GM12865 (cell line): ENCODE measurements around the gene NMNAT2.

ENCODE experiments used
- DNase-seq: peaks from one replicate; pipeline ENCODE4 v3.0.0; 2010; ENCODE audit warnings: low read depth
- H3K4me3 ChIP-seq: 2 replicates; pipeline ENCODE4 v1.5.1; 2011; ENCODE audit warnings: mild to moderate bottlenecking, low read depth, low read length, control low read depth
- CTCF ChIP-seq: IDR thresholded peaks from 2 replicates; pipeline ENCODE4 v1.5.1; 2011; ENCODE audit warnings: low read length, control low read depth, low read depth, inconsistent platforms; ENCODE audit not compliant: insufficient read depth; ENCODE audit errors: missing control alignments

The NMNAT2 gene

GRCh38 chr1:183285746-183286145, 132.4 kb downstream of the NMNAT2 start:
- no peak overlapping the region for H3K4me3 ChIP-seq
- TF ChIP-seq CTCF = no peak
- DNase-seq = no peak

- no peak overlapping the region for H3K4me3 ChIP-seq
- TF ChIP-seq CTCF = no peak
- no peak for DNase-seq
Observed at GRCh38 chr1:183285256-183285655, 132.9 kb downstream of the NMNAT2 start.

GRCh38 chr1:183284086-183284485, 134.1 kb downstream of the NMNAT2 start:
- TF ChIP-seq CTCF = no peak
- DNase-seq = peak; percentile 50
- H3K4me3 ChIP-seq = no peak overlapping the region

- no peak for DNase-seq
- TF ChIP-seq CTCF = no peak
Observed at GRCh38 chr1:183283286-183283685, 134.9 kb downstream of the NMNAT2 start.

GRCh38 chr1:183282101-183282855, 135.9 kb downstream of the NMNAT2 start:
- DNase-seq = no peak
- H3K4me3 ChIP-seq = no peak overlapping the region
- no peak for TF ChIP-seq CTCF

More at GRCh38 chr1:183283286-183283685, 134.9 kb downstream of the NMNAT2 start:
- H3K4me3 ChIP-seq = no peak overlapping the region

GRCh38 chr1:183281553-183282091, 136.6 kb downstream of the NMNAT2 start:
- TF ChIP-seq CTCF = peak; percentile 82
- H3K4me3 ChIP-seq = no peak overlapping the region
- DNase-seq = peak; percentile 90
